CD4-positive, alpha-beta T cell treated with Interleukin-17A for 4 hours (primary cell): ENCODE results near the gene LCE1B.

Experiments
- DNase-seq: peaks from one replicate; pipeline ENCODE4 v3.0.0-alpha.2; 2020; ENCODE audit warnings: mixed read lengths

The LCE1B gene, protein sequence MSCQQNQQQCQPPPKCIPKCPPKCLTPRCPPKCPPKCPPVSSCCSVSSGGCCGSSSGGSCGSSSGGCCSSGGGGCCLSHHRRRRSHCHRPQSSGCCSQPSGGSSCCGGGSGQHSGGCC

GRCh38 chr1:152811671-152812070, at the start of gene LCE1B:
TSS of gene LCE1B (plus strand) at chr1:152811971. CDS start at chr1:152812447, 476 bp downstream.
- DNase-seq: no peak

DNA sequence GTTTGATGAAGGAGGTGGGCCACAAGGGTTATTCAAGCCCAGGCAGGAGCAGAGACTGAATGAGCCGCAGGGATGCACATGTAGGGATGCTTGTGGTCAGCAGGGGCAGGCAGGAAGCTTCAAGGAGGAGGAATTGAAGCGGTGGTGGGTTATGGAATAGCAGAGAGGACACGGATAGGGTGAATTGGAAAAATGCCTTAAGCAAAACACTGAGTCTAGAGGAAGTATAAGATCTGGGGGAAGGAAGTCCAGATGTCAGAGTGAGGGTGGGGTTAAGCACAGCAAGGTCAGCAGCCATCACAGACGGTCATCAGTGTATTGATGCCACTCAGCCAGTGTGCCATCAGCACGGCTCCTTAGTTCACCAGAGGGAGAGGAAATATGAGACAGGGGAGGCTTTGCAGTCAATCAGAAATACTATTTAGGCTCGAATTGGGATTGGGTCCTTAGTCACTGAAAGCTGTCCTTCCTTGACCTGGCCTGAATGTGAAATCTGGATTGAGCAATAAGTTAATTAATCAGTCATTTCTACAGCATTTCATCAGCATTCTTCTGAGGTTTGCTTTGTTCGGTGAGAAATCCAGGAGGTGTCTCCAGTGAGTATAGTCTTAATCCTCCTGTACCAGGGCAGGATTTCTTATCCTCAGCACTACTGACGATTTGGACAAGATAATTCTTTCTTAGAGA, 42.8 kb upstream of the LCE1B start:
- no peak for DNase-seq

- DNase-seq: no peak
Observed at GRCh38 chr1:152770411-152770810, 41.4 kb upstream of the LCE1B start.

GRCh38 chr1:152774875-152775274, 36.9 kb upstream of the LCE1B start, which contains the start of gene LCE1F:
TSS of gene LCE1F (plus strand) at chr1:152775140. CDS start at chr1:152776372, 1,232 bp downstream.
- no peak for DNase-seq

- DNase-seq: no peak
Observed at GRCh38 chr1:152776361-152776760, 35.4 kb upstream of the LCE1B start.

DNA sequence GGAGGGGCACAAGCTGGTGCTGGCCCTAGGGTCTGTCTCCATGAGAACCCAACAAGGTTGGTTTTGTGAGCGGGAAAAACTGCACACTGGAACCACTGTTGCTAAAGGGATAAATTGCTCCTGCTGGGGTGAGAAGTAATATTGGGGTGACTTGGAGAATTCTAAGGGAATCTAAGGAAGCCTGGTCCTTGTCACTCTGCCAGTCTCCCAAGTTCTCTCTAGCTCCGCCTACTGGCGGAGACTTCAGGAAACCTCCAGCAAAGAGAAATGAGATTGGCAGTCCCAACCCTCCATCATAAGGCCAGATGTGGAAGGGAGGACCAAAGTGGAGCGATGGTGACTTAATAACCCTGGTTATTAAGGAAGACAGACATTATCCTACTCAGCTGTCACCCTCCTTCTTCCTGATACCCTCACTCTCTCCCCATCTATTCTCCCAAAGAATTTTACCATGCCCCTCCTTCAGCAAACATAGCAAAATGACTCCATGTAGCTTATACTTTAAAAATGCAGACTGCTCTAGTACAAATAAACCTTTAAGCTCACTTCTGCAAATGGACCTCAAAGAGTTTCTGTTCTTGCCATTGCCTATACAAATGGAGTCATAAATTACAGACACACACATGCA, 34.1 kb upstream of the LCE1B start:
- DNase-seq: no peak

GRCh38 chr1:152783095-152783494, 28.7 kb upstream of the LCE1B start:
- no peak for DNase-seq

- no peak for DNase-seq
Observed at GRCh38 chr1:152786077-152786476, 25.7 kb upstream of the LCE1B start, which contains the start of gene LCE1E. TSS of gene LCE1E (plus strand) at chr1:152786257. CDS start at chr1:152787300, 1,043 bp downstream.

DNA sequence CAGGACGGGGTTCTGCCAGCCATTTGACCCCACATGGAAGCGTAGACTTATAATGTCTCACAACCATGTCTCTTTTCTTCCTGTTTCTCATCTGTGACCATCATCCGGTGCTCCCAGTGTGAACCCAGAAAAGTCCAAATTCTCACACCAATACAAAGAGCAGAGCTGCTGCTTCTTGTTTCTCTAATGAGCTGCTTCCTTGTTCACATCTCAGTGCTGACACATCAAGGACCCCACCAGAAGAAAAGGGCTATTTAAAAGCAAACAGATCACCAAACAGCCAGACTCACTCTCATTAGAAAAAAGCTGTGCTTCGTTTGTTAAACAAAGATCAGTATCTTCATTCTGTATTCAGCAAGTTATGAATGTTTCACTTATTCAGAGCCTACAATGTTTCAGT, 16.1 kb upstream of the LCE1B start:
- no peak for DNase-seq

DNA sequence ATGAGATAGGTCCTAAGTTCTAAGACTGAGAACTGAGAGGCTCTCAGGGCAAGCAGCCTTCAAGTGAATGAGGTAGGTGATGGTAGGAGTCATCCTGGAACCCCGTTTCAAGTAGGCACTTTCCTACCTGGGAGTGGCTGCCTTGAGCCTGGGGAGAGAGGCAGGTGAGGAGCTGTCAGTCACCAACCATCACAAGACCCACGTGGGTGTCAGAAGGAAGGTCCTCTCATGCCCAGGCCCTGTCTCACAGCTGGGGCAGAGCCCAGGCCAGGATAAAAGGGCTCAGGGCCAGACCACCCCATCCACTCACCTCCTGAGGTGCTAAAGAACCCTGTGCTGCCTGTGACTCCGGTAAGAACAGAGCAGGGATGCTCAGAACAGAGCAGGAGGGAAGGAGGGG, 15.3 kb upstream of the LCE1B start, which contains the start of gene LCE1D:
Gene LCE1D (plus strand): TSS at position 301 of the 400 bp plus-strand sequence. CDS start 1,074 bp downstream, outside the sequence.
- no peak for DNase-seq

DNA sequence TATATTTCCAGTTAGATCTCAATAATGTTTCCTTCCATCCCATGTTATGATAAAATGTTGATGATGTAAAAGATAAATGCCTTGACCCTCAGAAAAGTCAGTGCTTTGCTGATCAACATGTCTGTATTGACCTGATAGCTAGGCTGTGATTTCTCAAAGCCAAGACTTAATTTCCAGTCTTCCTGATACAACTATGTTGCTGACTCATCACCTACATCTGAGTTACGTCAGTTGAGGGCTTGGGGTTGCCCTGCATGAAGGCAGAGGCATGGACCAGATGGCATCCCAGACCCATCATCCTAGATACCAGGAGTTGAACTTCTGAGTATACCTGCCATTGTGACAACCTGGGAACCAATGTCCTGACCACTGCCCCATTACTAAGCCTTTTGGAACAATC, 10.4 kb upstream of the LCE1B start:
- DNase-seq: no peak

DNA sequence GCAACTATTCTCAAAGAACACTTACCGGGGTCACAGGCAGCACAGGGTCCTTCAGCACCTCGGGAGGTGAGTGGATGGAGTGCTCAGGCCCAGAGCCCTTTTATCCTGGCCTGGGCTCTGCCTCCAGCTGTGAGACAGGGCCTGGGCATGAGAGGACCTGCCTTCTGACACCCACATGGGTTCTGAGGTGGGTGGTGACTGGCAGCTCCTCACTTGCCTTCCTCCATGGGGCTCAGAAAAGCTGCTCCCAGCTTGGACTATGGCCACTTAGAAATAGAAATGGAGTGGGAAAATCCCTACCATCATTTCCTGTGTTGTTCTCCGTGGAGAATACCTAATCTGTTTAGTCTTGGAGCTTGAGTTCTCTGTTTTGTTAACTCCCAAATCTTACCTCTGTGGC, 5.2 kb upstream of the LCE1B start, which contains the start of gene LCE1C:
Gene LCE1C (minus strand): TSS at position 76 of the 400 bp plus-strand sequence. CDS start 1,173 bp downstream, outside the sequence.
- DNase-seq: no peak

DNA sequence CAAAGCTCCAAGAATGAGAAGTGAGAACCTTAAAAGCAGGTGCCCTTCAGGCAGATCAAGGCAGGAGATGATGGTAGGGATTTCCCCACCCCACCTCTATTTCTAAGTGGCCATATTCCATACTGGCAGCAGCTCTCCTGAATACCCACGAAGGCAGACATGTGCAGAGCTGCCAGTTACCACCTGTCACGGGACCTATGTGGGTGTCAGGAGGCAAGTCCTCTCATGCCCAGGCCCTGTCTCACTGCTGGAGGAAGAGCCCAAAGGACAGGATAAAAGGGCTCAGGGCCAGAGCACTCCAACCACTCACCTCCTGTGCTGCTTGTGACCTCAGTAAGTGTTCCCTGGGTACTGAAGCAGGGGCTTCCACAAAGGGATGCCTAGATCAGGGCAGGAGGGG, 721 bp upstream of the LCE1B start:
- no peak for DNase-seq

DNA sequence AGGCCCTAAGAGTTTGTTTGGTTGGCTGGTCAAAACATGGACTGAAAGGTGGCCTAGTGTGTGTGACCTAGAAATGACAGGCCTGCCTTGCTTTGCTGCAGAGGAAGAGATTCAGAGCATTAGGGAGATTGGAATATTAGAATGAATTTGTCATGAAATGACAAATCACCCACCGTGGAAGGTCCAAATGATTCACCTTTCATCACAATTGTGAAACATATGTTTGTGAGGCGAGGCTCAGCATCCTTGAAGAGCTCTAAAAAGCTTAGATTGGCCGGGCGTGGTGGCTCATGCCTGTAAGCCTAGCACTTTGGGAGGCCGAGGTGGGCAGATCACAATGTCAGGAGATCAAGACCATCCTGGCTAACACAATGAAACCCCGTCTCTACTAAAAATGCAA, 5.5 kb downstream of the LCE1B start:
- DNase-seq: no peak

DNA sequence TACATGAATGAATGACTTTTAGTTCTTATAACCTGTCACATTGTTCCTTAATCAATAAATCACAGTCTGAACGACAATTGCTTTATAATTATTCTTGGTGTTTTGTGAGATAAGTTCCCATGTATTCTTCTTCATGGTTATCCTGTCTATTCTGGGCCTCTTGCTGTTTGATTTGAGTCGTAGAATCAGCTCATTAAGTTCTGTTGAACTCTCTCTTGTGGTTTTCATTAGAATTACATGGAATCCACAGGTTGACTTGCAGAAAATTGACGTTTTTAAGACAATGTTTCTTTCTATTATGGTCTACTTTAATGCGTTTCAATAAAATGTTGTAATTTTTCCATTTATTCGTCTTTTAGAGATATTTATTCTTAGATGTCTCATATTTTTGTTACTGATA, 11.5 kb downstream of the LCE1B start:
- no peak for DNase-seq

GRCh38 chr1:152824964-152825363, 13.2 kb downstream of the LCE1B start:
- no peak for DNase-seq

DNA sequence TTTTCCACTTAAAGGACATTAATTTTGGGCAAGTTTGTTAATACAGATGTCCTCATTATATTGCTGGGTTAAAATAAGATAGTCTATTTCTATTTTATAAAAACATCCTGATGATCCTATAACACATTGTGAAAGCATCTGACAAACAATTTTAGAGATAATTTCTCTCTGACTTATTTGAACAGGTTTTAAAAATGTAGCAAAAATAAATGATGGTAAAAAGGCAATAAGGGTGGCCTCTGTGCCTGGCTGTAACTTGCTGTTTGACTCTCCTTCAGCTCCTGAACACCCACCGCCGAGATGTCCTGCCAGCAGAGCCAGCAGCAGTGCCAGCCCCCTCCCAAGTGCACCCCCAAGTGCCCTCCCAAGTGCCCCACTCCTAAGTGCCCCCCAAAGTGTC, 15.4 kb downstream of the LCE1B start, which contains the start of gene LCE1A:
Gene LCE1A (plus strand): TSS at position 301 of the 400 bp plus-strand sequence. CDS start 0 bp downstream, at position 301.
- DNase-seq: no peak

GRCh38 chr1:152836870-152837269, 25.1 kb downstream of the LCE1B start:
- DNase-seq: no peak

DNA sequence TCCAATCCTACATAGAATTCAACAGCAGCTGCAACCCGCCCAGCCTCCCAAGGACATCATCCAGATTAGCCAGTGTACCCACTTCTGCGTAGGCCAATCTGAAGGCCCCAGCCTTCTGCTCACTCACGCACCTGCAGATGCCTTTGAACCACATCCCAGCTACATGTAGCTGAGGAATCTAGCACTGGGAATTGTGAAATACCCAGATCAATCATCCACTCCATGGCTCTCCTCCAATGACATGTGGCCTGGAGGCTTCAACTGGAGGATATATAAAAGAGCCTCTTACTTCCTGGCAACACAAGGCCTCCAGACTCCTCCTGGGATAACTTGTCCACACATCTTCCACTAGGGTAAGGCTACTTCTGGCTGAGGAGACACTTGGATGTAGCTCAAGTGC, 30.8 kb downstream of the LCE1B start, which contains the start of gene LCE6A:
Gene LCE6A (plus strand): TSS at position 301 of the 400 bp plus-strand sequence. CDS start 665 bp downstream, outside the sequence.
- DNase-seq: no peak

- DNase-seq: no peak
Observed at GRCh38 chr1:152855661-152856060, 43.9 kb downstream of the LCE1B start.

GRCh38 chr1:152858062-152858461, 46.3 kb downstream of the LCE1B start:
- no peak for DNase-seq

DNA sequence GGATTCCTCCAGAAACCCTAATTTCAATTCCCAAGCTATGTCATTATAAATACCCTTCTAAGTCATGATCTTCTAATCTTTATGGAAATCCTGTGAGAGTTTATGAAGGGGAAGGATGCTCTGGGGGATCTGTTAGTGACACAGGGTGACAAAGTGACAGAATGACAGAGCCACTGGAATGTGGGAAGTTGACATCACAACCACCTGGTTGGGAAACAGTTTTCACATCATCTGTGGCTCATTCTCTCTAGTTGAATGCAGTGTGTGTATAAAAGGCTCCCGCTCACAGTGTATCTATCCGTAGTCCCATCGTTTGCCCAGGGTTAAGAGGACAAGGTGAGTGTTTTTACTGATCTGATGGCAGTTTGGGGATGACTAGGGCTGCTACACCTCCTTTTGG, 47.9 kb downstream of the LCE1B start, which contains the start of gene LCE7A:
Gene LCE7A (plus strand): TSS at position 301 of the 400 bp plus-strand sequence. CDS start 702 bp downstream, outside the sequence.
- no peak for DNase-seq

DNA sequence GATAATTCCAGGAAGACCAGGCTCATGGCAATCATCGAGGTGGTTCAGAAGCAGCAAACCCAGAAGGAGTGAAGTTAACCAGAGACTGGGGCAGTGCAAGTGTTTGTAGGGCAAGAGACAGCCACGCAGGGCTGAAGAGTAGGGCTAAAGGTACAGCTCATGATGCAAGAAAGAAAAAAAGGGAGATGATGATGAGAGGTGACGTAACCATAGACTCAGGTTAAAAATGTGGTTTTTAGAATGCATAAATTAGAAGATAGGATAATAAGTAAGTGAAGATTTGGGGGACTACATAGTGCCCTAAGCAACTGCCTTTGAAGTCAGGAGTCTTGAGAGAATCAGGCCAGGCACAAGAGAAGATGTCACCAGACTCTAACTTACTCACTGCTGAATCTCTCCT, 48.4 kb downstream of the LCE1B start:
- no peak for DNase-seq
